ENCODE measurements around the gene DOK7.

Gene DOK7

DNA sequence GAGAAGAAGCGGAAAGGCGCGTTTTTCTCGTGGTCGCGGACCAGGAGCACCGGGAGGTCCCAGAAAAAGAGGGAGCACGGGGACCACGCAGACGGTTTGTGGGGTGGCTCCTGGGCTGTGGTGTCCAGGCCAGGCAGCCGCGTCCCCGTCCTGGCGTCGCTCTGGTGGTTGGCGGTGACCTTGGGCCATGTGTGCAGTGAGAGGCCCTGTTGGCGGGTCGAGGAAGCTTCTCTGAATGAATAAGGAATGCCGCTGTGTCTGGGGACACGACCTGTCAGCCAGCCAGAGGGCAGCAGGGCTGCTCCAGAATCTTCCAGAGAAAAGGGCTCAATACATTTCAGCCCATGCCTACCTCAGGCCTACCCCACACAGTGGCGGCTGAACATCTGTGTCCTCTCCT is 45.7 kb upstream of the DOK7 start:
- TF ChIP-seq, protein P1, sequence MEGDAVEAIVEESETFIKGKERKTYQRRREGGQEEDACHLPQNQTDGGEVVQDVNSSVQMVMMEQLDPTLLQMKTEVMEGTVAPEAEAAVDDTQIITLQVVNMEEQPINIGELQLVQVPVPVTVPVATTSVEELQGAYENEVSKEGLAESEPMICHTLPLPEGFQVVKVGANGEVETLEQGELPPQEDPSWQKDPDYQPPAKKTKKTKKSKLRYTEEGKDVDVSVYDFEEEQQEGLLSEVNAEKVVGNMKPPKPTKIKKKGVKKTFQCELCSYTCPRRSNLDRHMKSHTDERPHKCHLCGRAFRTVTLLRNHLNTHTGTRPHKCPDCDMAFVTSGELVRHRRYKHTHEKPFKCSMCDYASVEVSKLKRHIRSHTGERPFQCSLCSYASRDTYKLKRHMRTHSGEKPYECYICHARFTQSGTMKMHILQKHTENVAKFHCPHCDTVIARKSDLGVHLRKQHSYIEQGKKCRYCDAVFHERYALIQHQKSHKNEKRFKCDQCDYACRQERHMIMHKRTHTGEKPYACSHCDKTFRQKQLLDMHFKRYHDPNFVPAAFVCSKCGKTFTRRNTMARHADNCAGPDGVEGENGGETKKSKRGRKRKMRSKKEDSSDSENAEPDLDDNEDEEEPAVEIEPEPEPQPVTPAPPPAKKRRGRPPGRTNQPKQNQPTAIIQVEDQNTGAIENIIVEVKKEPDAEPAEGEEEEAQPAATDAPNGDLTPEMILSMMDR (IDR thresholded peaks at IDR 0.05), result no peak

DNA sequence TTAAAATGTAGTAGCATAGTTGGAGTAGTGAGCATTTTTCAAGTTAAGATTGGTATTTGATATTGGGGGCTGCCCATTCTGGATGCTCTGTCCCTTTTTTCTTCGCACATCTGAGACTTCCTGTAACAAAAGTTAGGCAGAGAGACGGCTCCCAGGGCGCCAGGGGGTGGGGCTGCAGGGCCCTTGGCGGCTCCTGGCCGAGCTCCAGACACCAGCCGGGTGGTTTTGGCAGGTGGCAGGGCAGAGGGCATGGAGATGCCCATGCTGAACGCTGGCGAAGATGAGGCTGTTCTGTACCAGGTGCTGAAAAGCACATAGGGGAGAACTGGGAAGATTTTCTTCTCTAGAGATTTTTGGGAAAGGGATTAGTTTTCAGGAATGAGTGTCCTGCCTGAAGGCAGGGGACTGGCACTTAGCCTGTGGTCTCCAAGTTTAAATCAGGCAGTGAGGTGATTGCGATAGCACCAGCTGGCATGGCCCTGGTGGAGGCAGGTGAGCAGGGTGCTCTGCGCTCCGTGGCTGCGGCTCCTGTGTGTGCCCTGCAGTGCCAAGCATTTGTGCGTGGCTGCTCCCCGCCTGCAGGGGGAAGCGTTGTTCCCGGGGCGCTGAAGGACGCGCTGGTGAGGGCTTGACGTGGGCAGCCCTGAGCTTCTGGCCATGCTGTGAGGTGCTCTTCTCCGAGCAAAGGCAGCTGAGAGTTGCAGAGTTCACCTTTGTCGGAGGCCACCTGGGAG is 44.9 kb upstream of the DOK7 start:
- TF ChIP-seq, protein P1 (IDR thresholded peaks at IDR 0.05), result no peak

DNA sequence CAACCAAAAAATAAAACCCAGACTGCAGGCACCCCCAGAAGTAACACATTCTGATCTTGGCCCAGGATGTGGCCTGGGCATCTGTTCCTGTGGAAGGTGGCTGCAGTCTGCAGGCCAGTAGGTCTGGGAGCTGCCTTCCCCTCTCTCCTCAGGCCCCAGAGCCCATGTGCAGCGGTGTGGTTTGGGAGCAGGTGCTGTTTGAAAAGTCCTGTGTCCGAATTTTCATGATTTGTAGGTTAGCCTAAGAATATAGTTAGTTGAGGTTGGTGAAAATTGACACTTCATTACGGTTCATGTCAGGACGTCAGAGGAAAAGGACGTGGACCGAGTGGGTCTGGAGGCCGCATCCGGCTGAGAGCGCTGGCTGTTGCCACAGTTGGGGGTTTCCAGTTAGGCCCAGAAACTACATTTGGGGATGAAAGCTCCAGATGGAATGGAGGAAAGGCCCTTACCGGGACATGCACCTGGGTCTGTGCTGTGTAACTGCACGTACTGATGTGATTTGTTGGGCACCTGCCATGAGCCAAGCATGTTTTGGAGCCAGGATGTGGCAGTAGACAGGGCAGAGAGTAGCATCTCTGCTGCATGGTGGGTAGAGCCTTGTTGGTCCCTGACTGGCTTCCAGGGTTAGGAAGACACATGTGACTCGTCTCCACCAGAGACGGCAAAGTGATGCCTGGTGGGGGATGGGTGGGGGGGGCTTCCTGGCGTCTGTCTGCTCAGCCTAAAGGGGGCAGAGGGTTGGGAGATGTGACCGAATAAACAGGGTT is 43.1 kb upstream of the DOK7 start:
- TF ChIP-seq, protein P1 (IDR thresholded peaks at IDR 0.05), result no peak

DNA sequence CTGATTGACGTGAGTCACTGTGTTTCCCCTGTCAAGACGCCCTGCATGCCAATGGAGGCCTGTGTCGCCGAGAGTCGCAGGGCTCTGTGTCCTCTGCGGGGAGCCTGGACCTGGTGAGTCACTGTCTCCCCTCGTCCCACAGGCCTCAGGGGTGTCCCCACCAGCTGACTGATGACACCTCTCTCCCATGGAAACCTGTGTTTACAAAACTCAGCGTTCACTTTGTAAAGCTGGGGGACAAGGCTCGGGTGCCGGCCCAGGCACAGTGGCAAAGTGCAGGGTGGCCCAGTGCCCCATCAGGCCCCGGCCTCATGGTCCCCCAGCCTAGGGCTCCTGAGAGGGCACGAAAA is 42.5 kb upstream of the DOK7 start:
- TF ChIP-seq, protein P1 (IDR thresholded peaks at IDR 0.05), result no peak

DNA sequence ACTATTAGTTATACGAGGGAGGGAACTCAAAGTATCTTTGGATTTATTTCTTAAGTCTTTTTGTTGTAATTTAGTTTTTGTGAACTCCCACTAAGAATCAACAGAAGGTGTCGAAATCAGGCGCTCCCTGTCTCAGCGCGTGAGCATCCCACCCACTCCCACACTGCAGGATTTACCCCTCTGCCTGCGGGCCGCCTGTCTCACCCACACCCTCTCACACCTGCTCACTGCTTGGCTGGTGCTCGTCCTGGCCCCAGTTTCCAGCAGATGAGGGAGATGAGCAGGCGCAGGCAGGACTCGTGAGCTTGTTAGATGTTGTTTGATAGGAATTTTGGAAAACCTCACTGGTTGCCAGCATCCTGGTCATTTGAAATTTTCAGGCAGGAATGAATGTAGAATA is 42.1 kb upstream of the DOK7 start:
- TF ChIP-seq, protein P1 (IDR thresholded peaks at IDR 0.05), result no peak

DNA sequence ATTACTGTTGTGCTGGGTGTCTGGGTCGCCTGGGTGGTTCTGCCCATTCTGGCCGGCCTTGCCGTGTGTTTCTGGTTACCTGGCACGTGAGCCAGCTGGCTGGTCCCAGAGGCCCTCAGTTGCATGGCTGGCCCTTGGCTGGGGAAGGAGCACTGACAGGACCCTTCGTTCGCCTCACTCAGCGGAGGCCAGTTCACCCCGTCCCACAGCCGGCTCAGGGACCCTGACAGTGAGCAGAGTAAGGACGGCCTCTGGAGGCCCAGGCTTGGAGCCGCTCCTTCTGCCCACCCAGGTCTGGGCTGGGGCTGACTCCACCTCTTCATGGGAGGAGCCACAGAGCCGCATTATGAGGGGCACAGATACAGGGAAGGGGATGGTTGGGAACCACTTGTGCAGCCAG is 41.6 kb upstream of the DOK7 start:
- TF ChIP-seq, protein P1 (IDR thresholded peaks at IDR 0.05), result no peak

DNA sequence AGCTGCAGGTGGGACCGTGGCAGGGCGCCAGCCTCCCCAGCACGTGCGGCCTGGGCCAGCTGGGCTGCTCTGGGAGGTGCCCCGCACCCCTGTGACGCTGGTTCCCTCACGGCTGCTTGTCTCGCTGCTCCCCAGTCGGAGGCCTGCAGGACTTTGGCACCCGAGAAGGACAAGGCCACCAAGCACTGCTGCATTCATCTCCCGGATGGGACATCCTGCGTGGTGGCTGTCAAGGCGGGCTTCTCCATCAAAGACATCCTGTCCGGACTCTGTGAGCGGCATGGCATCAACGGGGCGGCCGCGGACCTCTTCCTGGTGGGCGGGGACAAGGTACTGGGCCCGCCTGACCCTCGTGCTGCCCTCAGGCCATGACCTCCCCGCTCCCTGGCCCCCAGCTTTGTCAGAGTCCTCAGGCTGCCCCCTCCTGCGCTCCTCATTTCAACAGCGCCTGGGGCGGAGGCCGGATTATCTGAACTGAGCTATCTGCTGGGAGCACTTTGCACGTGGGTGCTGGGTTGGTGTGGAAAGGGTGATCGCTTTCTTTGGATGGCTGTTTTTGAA is 40.8 kb upstream of the DOK7 start:
- TF ChIP-seq, protein P1 (IDR thresholded peaks at IDR 0.05), result no peak

All from LNCAP (cell line).